Fibroblast of skin of scalp (primary cell): ENCODE results near the gene DNAAF3.
"Not testable (repeated sequence)": the region's sequence is repeated elsewhere in the genome, so short reads cannot be mapped to it uniquely, and the experiment has no call there.

Experiments used
- DNase-seq: peaks from one replicate; pipeline ENCODE4 v3.0.0-alpha.2; 2013

The DNAAF3 gene

DNA sequence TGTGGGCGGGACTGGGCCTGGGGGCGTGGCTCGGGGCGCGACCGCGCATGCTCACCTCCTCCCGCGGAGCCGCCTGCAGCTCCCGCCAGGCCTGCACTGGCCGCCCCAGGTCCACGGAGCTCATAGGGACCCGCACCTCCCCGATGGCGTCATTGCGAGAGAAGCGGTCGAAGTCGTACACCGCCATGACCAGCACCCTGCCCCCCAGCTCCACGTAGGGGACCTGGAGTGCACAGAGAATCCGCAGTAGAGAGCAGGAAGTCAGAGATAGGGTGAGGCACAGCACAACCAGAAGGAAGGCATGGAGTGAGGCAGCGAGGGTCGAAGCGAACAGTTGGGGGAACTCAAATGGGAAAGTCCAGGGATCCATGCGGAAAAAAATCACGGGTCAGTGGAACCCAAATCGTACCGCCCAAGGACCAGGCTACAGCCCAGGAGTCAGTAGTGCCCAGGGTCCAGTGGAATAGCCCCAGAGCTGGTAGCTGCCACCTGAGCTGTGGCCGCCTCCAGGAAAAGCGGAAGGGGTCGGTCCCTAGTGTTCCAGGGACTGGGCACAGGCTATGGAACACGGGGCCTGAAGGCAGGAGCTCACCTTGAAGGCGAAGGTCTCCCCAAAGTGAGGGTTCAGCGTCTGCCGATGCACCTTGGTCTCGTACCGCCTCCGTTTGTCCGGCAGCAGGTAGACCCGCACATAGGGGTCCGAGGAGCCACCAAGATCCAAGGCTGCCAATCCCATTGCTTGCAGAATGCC is 8.9 kb upstream of the DNAAF3 start:
- no peak for DNase-seq

DNA sequence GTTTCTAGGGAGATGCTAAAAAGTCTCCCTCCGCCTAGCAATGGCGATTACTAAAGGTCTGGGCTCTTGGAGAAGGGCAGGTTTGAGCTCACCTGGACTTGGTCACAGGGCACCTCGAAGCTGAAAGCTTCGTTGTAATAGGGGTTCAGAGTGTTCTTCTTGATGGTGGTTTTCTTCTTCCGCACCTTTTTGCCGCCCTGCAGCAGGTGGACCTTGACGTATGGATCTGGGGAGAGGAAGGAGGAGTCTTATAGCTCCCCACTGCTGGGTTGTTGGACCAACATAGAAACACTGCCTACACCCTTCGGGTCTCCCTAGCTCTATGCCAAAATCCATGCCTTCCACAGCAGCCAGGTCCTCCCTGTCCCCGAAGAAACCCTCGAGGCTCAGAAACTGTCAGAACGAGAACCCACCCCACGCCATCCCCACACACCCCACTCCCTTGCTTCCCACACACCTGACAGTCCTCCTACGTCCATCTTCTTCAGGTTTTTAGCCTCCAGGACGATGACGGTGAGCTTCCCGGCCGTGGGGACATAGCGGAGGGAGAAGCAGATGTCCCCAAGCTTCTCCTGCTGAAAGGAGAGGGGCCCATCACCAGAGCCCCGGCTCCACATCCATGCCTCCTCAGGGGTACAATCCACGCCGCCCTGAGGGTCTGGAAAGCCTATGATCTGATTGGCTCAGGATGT is 8.2 kb upstream of the DNAAF3 start:
- no peak for DNase-seq

DNA sequence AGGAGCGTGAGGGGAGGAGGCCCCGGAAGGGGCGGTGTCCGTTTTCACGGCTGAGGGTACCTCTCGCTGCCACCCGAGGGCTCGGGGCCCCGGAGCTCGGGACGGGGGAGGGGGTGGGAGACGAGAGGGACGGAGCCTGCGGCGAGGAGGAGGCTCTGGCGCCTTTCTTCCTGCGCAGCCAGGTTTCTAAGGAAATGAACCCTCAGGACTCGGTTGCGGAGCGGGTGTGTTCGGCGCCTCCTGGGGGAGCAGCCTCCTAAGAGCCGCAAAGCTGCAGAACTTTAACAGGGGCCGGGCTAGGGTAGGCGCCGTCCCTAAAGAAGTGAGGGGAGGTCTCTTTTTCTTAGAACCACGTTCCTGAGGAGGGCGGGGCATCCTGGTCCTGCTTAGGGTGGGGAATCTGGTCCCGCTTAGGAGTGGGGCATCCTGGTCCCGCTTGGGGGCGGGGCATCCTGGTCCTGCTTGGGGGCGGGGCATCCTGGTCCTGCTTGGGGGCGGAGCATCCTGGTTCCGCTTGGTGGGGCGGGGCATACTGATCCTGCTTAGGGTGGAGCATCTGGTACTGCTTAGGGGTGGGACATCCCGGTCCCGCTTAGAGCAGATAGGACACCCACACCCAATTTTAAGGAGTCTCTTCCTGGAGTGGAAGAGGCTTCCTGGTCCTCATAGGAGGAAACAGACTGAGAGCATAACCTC is 7.4 kb upstream of the DNAAF3 start:
- DNase-seq, result peak; percentile 81

GRCh38 chr19:55173186-55173713 is 6.8 kb upstream of the DNAAF3 start:
- DNase-seq, result no peak

- DNase-seq, result peak; percentile 81
These were observed 6.3 kb upstream of the DNAAF3 start for GRCh38 chr19:55172741-55173140.

GRCh38 chr19:55172318-55172717 is 5.9 kb upstream of the DNAAF3 start:
- DNase-seq, result not testable (repeated sequence)

DNA sequence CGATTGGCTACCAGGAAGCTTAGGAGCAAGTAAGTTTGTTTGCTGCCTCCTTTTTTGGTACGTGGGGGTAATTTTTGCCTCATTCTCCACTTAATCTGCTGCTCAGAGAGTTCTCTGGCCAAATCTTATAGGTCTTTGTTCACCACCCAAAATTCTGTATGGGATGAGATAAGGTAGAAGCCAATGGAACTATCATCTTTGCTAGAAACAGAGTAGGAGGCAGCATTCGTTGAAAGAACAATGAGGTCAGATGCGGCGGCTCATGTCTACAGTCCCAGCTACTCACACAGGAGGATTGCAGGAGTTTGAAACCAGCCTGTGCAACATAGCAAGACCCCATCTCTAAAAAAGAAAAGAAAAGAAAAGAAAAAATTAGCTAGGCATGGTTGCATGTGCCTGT is 5.0 kb upstream of the DNAAF3 start:
- DNase-seq, result no peak

- DNase-seq, result no peak
These were observed 2.7 kb upstream of the DNAAF3 start for GRCh38 chr19:55169136-55169535.

DNA sequence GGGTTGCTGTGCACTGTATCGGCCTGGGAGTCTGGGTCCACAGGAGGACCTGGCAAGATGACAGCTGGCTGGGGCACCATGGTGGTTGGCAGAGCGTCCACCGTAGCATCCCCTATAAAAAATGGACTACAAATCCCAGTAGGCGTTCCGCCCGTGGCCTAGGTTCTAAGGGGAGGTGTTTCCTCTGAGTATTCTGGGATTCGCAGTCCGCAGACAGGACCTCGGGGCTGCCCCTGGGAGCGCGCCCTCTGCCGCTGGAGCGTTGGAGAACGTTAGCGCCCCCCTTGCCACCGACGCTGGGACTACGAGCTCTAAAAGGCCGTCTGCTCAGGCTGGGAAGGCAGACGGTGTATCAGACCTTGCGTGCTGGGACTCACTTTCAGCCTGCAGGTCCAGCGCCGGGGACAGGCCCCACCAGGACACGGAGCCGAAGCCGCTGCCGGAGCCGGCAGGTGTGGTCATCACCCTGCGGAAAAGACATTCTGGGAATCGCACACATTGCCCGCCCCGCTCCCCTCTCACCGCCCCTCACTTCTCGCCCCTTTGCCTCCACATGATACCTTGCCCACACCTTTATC is 372 bp downstream of the DNAAF3 start:
- DNase-seq, result peak; percentile 71

GRCh38 chr19:55161571-55162322 is 4.7 kb downstream of the DNAAF3 start:
- DNase-seq, result no peak

GRCh38 chr19:55160986-55161365 is 5.4 kb downstream of the DNAAF3 start:
- no peak for DNase-seq

DNA sequence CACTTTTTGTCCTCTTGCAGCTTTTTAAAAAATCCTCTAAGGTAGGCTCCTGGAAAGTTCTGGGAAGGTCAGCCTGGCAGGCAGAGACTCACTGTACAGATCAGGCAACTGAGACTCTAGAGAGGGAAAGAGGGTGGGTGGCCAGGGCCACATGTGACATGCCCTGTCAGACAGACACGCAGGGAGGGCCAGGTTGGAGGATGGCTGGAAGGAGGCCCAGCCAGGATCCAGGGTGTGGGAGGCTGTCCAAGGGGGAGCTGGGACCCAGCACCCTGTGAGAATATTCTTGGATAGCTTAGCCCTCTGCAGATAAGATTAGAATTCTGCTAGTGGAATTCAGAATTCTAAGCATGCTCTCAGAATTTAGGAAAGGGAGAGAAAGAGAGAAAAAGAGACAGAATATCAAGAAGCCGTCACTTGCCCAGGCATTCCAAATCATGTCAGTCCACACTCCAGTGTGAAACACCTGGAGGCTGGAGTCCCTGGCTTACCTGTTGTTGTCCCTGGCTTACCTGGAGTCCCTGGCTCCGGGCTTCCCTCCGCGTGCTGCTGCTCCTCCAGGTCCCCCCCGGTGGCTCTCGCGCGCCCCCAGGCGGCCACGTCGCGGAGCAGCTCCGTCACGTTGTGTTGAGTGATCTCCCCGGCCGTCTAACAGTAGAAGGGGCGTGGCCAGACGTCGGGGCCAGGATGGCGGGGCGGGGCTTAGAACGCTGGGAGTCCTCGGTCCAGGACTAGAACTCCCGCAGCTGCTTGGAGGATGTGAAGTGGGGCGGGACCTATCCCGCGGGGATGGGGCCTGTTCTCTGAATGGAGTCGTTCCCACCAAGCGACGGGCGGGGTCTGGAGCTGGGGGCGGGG is 6.1 kb downstream of the DNAAF3 start:
- DNase-seq, result peak; percentile 81

GRCh38 chr19:55158848-55159749 is 7.3 kb downstream of the DNAAF3 start:
- peak; percentile 50 for DNase-seq

DNA sequence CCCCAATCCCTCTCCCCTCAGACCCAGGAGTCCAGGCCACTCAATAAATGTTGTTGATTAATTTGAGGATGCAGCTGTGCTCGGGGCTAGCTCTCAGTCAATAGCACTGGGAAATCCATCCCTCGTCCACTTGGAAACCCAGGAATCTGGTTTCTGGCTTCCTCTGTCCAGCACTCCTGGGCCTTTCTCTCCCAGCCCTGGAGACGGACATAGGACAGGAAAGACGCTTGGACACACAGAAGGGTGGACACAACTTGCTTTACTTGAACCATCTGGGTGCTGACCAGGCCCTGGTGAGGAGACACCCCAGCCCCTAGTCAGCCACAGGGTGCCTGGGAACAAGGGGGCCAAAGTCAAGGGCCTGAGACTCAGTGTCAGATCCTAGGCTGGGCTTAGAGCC is 8.0 kb downstream of the DNAAF3 start:
- DNase-seq, result no peak

DNA sequence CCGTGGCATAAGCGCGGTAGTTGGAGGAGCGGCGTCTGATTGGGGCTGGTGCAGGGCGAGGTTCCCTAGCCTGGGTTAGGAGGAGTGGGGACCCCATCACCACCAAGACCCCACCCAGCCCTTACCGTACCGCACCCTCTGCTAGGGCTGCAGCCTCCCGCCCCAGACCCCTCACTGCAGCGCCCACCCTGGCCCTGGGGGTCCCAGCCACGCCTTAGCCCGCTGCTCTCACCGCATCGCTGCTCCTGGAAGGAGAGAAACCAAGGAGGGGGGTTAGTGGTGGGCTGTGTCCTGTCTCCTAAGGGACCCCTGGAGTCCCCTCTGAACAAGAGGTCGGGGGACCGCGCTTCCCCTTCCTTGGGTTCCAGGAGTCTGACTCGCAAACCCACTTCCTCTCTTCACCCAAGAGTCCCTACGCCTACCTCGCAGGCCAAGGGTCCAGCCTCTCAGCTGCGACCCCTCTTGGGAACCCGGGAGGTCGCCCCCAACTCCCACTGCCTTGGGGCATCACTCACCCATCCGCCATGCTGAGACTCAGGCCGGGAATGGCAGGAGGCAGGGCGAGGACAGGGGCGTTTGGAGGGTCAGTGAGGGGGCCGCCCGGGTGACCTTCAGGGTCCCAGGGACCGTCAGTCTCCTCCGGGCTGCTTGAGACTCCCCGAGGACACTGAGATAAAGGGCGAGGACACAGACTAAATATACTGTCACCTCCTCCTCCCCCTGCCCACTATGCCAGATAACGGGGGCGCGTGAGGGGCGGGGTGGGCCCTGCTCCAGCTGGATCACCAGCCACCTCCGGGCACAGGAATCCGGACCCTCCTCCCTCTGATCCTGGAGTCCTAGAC is 9.1 kb downstream of the DNAAF3 start, which contains the start of gene TNNI3:
TSS of gene TNNI3 (minus strand) at position 669 of the 845 bp plus-strand sequence. CDS start at position 526, 143 bp downstream.
- no peak for DNase-seq

GRCh38 chr19:55156202-55157063 is 10.0 kb downstream of the DNAAF3 start:
- DNase-seq, result peak; percentile 44

DNA sequence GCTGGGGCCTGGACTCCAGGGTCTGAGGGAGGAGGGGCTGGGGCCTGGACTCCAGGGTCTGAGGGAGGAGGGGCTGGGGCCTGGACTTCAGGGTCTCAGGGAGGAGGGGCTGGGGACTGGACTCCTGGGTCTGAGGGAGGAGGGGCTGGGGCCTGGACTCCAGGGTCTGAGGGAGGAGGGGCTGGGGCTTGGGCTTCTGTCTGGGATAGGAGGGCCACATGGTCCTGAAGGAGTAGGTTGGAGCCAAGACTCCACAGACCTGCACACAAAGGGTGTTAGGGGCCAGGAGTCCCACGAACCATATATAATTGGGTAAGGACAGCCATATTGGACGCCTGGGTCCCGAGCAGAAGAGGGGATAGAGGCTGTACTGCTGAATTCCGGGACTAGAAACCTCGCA is 10.6 kb downstream of the DNAAF3 start:
- DNase-seq, result not testable (repeated sequence)
